CD4-positive, alpha-beta T cell (primary cell): ENCODE measurements around the gene SPINT4. TPM values are rescaled to one million over a fixed set of nuclear protein-coding genes. Genes with fewer than 3 reads are reported as not detected.

ENCODE experiments used
- ATAC-seq: fragments of 200-7000 bp; cut with Tn5 transposase; one replicate; pipeline ENCODE4 v1.10.0; 2022; ENCODE audit warnings: mild to moderate bottlenecking; ENCODE audit not compliant: poor library complexity
- CTCF ChIA-PET: fragments of 350-600 bp; sonication (Branson Sonifier 250); formaldehyde crosslinking; loops from one replicate; lab custom pipeline; 2021; ENCODE audit warnings: antibody characterized with exemption, inconsistent platforms; lab: Charles Lee
- POLR2A ChIA-PET: fragments of 350-600 bp; sonication (Branson Sonifier 250); formaldehyde crosslinking; loops from one replicate; lab custom pipeline; 2021; ENCODE audit warnings: antibody characterized with exemption, inconsistent platforms; lab: Charles Lee
- DNase-seq, 14 experiments: peaks; one replicate each; pipeline ENCODE4 v3.0.0-alpha.2; 2013 to 2020; ENCODE audit warnings: mixed read lengths in 2 of 14
- H3K27ac ChIP-seq, 2 donors: one replicate each; pipeline versions ENCODE4 v1.5.1 to v1.7.0; 2013; ENCODE audit warnings: low read length in 2 of 2, low read depth in 1 of 2, mild to moderate bottlenecking in 1 of 2
- H3K27me3 ChIP-seq, 2 experiments: 1 replicate in 1 of 2; 2 replicates in 1 of 2; pipeline versions ENCODE4 v1.6.1 to v1.7.0; 2013; ENCODE audit warnings: low read length in 2 of 2, control low read depth in 1 of 2, mild to moderate bottlenecking in 1 of 2, moderate library complexity in 1 of 2; ENCODE audit not compliant: insufficient read depth in 2 of 2, control insufficient read depth in 1 of 2
- H3K36me3 ChIP-seq: one replicate; pipeline ENCODE4 v1.6.1; 2013; ENCODE audit warnings: low read length, control low read depth; ENCODE audit not compliant: insufficient read depth
- H3K4me1 ChIP-seq: one replicate; pipeline ENCODE4 v1.6.1; 2013; ENCODE audit warnings: low read length, control low read depth; ENCODE audit not compliant: insufficient read depth
- H3K4me3 ChIP-seq: one replicate; pipeline ENCODE4 v1.5.1; 2013; ENCODE audit warnings: mild to moderate bottlenecking, low read length, moderate library complexity
- H3K9me3 ChIP-seq, 2 experiments: 1 replicate in 1 of 2; 2 replicates in 1 of 2; pipeline versions ENCODE4 v1.6.1 to v1.7.0; 2013; ENCODE audit warnings: low read length in 2 of 2, mild to moderate bottlenecking in 2 of 2, control low read depth in 1 of 2, moderate library complexity in 1 of 2; ENCODE audit not compliant: control insufficient read depth in 1 of 2, insufficient read depth in 1 of 2
- H3K27ac Mint-ChIP-seq: one replicate; pipeline ENCODE4 v1.8.0; 2020; ENCODE audit warnings: mixed read lengths
- H3K27me3 Mint-ChIP-seq: one replicate; pipeline ENCODE4 v1.8.0; 2021; ENCODE audit warnings: mixed read lengths
- H3K36me3 Mint-ChIP-seq: one replicate; pipeline ENCODE4 v1.8.0; 2021; ENCODE audit warnings: low read depth, mixed read lengths
- H3K4me1 Mint-ChIP-seq: one replicate; pipeline ENCODE4 v1.8.0; 2021; ENCODE audit warnings: low read depth, mixed read lengths
- H3K4me3 Mint-ChIP-seq: one replicate; pipeline ENCODE4 v1.8.0; 2020; ENCODE audit warnings: mild to moderate bottlenecking, mixed read lengths
- H3K9me3 Mint-ChIP-seq: one replicate; pipeline ENCODE4 v1.8.0; 2020; ENCODE audit warnings: mixed read lengths
- CTCF ChIP-seq: fragments of 200-600 bp; IDR thresholded peaks from one replicate; pipeline ENCODE4 v1.8.0; 2022; ENCODE audit warnings: antibody characterized with exemption, mild to moderate bottlenecking
- intact Hi-C, 2 experiments: fragments of 100-400 bp; cut with DNase I in 1 of 2; cut with micrococcal nuclease in 1 of 2; formaldehyde crosslinking; loops; one replicate each; pipeline versions ENCODE4 v1.15.1 to v1.9.0; 2023 to 2025; cut with DNase I, micrococcal nuclease
- total RNA-seq, 174 experiments: library from RNA in 2 of 174; stranded (reverse) in 2 of 174; gene quantifications; one replicate each; pipeline ENCODE4 v1.2.3 and lab custom pipeline; 2021 to 2026

The SPINT4 gene
- total RNA-seq, 2 experiments from 2014 or later, result not detected

GRCh38 chr20:45745015-45745414, 22.9 kb downstream of the SPINT4 start:
- H3K4me3 Mint-ChIP-seq, result no peak overlapping the region
- CTCF ChIA-PET, result no interaction called here

GRCh38 chr20:45751721-45752120, 29.6 kb downstream of the SPINT4 start:
- Mint-ChIP-seq H3K36me3 (no peaks in the 10 kb centered on the region), H3K4me1 (no peaks in the 10 kb centered on the region), H3K9me3 (peaks cover 5% of the 10 kb centered on the region), H3K4me3 (no peak overlapping the region), H3K27ac (no peak overlapping the region), H3K27me3 (peaks cover 23% of the 10 kb centered on the region)
- Histone ChIP-seq H3K27ac (no peak overlapping the region), H3K4me1 (no peaks in the 10 kb centered on the region), H3K4me3 (no peak overlapping the region), H3K36me3 (no peaks in the 10 kb centered on the region), H3K27me3 (peaks cover 0 to 18% of the 10 kb centered on the region in 2 experiments), H3K9me3 (no peaks in the 10 kb centered on the region)
- ChIA-PET POLR2A (no interaction called here), CTCF (no interaction called here)
- intact Hi-C loops, result no loop called here
- DNase-seq, result no peak
- ATAC-seq, result no peak
- no peak for TF ChIP-seq CTCF

More at GRCh38 chr20:45745015-45745414, 22.9 kb downstream of the SPINT4 start:
- H3K9me3 ChIP-seq, result no peaks in the 10 kb centered on the region
- Mint-ChIP-seq H3K9me3 (no peaks in the 10 kb centered on the region), H3K36me3 (no peaks in the 10 kb centered on the region), H3K4me1 (no peaks in the 10 kb centered on the region), H3K27ac (no peak overlapping the region), H3K27me3 (peaks cover 23% of the 10 kb centered on the region)
- intact Hi-C loops, result no loop called here
- ATAC-seq (no peak), DNase-seq (no peak)
- H3K27me3 ChIP-seq, result peaks cover 0 to 18% of the 10 kb centered on the region in 2 experiments
- H3K4me1 ChIP-seq, result no peaks in the 10 kb centered on the region
- POLR2A ChIA-PET, result no interaction called here
- H3K4me3 ChIP-seq, result no peak overlapping the region
- no peaks in the 10 kb centered on the region for H3K36me3 ChIP-seq
- no peak overlapping the region for H3K27ac ChIP-seq
- TF ChIP-seq CTCF, result no peak

GRCh38 chr20:45752746-45753145, 30.6 kb downstream of the SPINT4 start:
- H3K27ac Mint-ChIP-seq, result no peak overlapping the region
- Histone ChIP-seq H3K4me3 (no peak overlapping the region), H3K27me3 (peaks cover 0 to 17% of the 10 kb centered on the region in 2 experiments), H3K27ac (no peak overlapping the region), H3K9me3 (no peaks in the 10 kb centered on the region), H3K36me3 (no peaks in the 10 kb centered on the region), H3K4me1 (no peaks in the 10 kb centered on the region)
- POLR2A ChIA-PET, result no interaction called here
- peaks cover 5% of the 10 kb centered on the region for H3K9me3 Mint-ChIP-seq
- no peak for DNase-seq
- peaks cover 13% of the 10 kb centered on the region for H3K27me3 Mint-ChIP-seq
- ATAC-seq, result no peak
- H3K36me3 Mint-ChIP-seq, result no peaks in the 10 kb centered on the region
- no peak overlapping the region for H3K4me3 Mint-ChIP-seq
- H3K4me1 Mint-ChIP-seq, result no peaks in the 10 kb centered on the region
- TF ChIP-seq CTCF, result no peak
- CTCF ChIA-PET, result no interaction called here
- intact Hi-C loops, result no loop called here
